Measurements from ENCODE around the gene SHB.
"Not testable (repeated sequence)": the region's sequence is repeated elsewhere in the genome, so short reads cannot be mapped to it uniquely, and the experiment has no call there.

Gene SHB

GRCh38 chr9:37916471-37917312 is 152.3 kb downstream of the SHB start:
- no peak for DNase-seq (ENCODE audit: low spot score)

GRCh38 chr9:37915911-37916470 is 153.0 kb downstream of the SHB start:
- DNase-seq (ENCODE audit: low spot score): no peak

GRCh38 chr9:37914701-37915358 is 154.2 kb downstream of the SHB start:
- no peak for DNase-seq (ENCODE audit: low spot score)

- DNase-seq (ENCODE audit: low spot score): no peak
Measured at GRCh38 chr9:37914154-37914551, 154.9 kb downstream of the SHB start.

GRCh38 chr9:37913480-37914153 is 155.4 kb downstream of the SHB start:
- peak; percentile 83 for DNase-seq (ENCODE audit: low spot score)

GRCh38 chr9:37911271-37911681 is 157.8 kb downstream of the SHB start:
- DNase-seq (ENCODE audit: low spot score): no peak

GRCh38 chr9:37910271-37910670 is 158.8 kb downstream of the SHB start:
- DNase-seq (ENCODE audit: low spot score): no peak

GRCh38 chr9:37909836-37910235 is 159.2 kb downstream of the SHB start:
- DNase-seq (ENCODE audit: low spot score): not testable (repeated sequence)

GRCh38 chr9:37909326-37909725 is 159.7 kb downstream of the SHB start:
- DNase-seq (ENCODE audit: low spot score): no peak

- DNase-seq (ENCODE audit: low spot score): no peak
Measured at GRCh38 chr9:37908698-37909186, 160.3 kb downstream of the SHB start.

- no peak for DNase-seq (ENCODE audit: low spot score)
Measured at GRCh38 chr9:37908283-37908682, 160.7 kb downstream of the SHB start.

- DNase-seq (ENCODE audit: low spot score): no peak
Measured at GRCh38 chr9:37906312-37907239, 162.5 kb downstream of the SHB start.

GRCh38 chr9:37905776-37906175 is 163.3 kb downstream of the SHB start:
- DNase-seq (ENCODE audit: low spot score): no peak

- no peak for DNase-seq (ENCODE audit: low spot score)
Measured at GRCh38 chr9:37905131-37905505, 163.9 kb downstream of the SHB start.

GRCh38 chr9:37904445-37905130 is 164.4 kb downstream of the SHB start:
- DNase-seq (ENCODE audit: low spot score): no peak

GRCh38 chr9:37903647-37904444 is 165.2 kb downstream of the SHB start, which contains the start of gene SLC25A51:
Gene SLC25A51, minus strand, starts transcription at chr9:37904127. Its CDS starts 15,577 bp downstream, at chr9:37888550.
- DNase-seq (ENCODE audit: low spot score): peak; percentile 98

- DNase-seq (ENCODE audit: low spot score): peak; percentile 12
Measured at GRCh38 chr9:37902796-37903646, 166.0 kb downstream of the SHB start.

- DNase-seq (ENCODE audit: low spot score): no peak
Measured at GRCh38 chr9:37902131-37902530, 166.9 kb downstream of the SHB start.

- DNase-seq (ENCODE audit: low spot score): no peak
Measured at GRCh38 chr9:37899041-37899440, 170.0 kb downstream of the SHB start.

Data from CD4-positive, alpha-beta T cell treated with Interleukin-15 for 4 hours (primary cell).